K562 (cell line): ENCODE results near the gene PHC3. TPM values are rescaled to one million over a fixed set of nuclear protein-coding genes. Genes with fewer than 3 reads are reported as not detected.

Experiments used
- ATAC-seq: fragments of 200-7000 bp; cut with Tn5 transposase; 3 replicates; pipeline ENCODE4 v1.9.1; 2020; ENCODE audit warnings: moderate library complexity
- BruUV-seq: library from RNA; stranded (reverse); fragments of 400-500 nt; replicated peaks from 2 replicates; lab custom pipeline; 2021; lab: Mats Ljungman, UMichigan
- CTCF ChIA-PET: fragments of 300-600 bp; formaldehyde crosslinking; extraction: SDS; loops from one replicate; lab custom pipeline; 2021; ENCODE audit warnings: low intra/inter-chr PET ratio; lab: Yijun Ruan, JAX
- POLR2A ChIA-PET: fragments of 300-600, 350-650 bp; sonication (Branson Sonifier 250); formaldehyde crosslinking; extraction: SDS; loops from one replicate; lab custom pipeline; 2021; ENCODE audit warnings: antibody characterized with exemption, inconsistent platforms; lab: Yijun Ruan, JAX
- DNase-seq, 4 experiments: peaks; one replicate each; pipeline versions ENCODE4 v3.0.0 to v3.0.0-alpha.2; 2011 to 2018; ENCODE audit warnings: low spot score in 3 of 4, mixed read lengths in 3 of 4; ENCODE audit errors: extremely low read depth in 1 of 4
- FAIRE-seq: peaks from 2 replicates; lab custom pipeline; 2011; peaks lifted over from hg19 to GRCh38; lab: Jason Lieb, UNC
- H2AFZ ChIP-seq: 2 replicates; pipeline ENCODE4 v1.6.0; 2011; ENCODE audit warnings: low read depth, low read length, control low read depth, inconsistent platforms
- H3K27ac ChIP-seq: fragments of 200-600 bp; 3 replicates; pipeline ENCODE4 v1.8.0; 2011; ENCODE audit warnings: low read depth, mild to moderate bottlenecking, control low read depth, inconsistent platforms, low read length, moderate library complexity, mixed read lengths; ENCODE audit errors: extremely low read depth
- H3K27me3 ChIP-seq, 2 experiments: fragments of 300-600 bp in 1 of 2; 2 replicates in 1 of 2; 3 replicates in 1 of 2; pipeline versions ENCODE4 v1.6.0 to v1.8.0; 2011; ENCODE audit warnings: inconsistent platforms in 2 of 2, low read length in 2 of 2, mild to moderate bottlenecking in 1 of 2, mixed read lengths in 1 of 2, moderate library complexity in 1 of 2; ENCODE audit not compliant: control insufficient read depth in 2 of 2, insufficient read depth in 2 of 2
- H3K36me3 ChIP-seq: fragments of 300-600 bp; 3 replicates; pipeline ENCODE4 v1.8.0; 2011; ENCODE audit warnings: mild to moderate bottlenecking, low read length, inconsistent platforms; ENCODE audit not compliant: control insufficient read depth, insufficient read depth
- H3K4me1 ChIP-seq, 2 experiments: fragments of 200-600 bp in 1 of 2; replicated peaks in 1 of 2; 2 replicates in 1 of 2; 3 replicates in 1 of 2; pipeline versions ENCODE4 v1.5.1 to v1.8.0; 2011; ENCODE audit warnings: inconsistent platforms in 2 of 2, low read length in 2 of 2, mild to moderate bottlenecking in 1 of 2, mixed read lengths in 1 of 2, moderate library complexity in 1 of 2; ENCODE audit not compliant: control insufficient read depth in 2 of 2, insufficient read depth in 2 of 2
- H3K4me2 ChIP-seq: 2 replicates; pipeline ENCODE4 v1.6.1; 2011; ENCODE audit warnings: low read length, control low read depth, inconsistent platforms, mixed read lengths; ENCODE audit not compliant: insufficient read depth
- H3K4me3 ChIP-seq: fragments of 200-600 bp; sonication (generic), shearing (Covaris generic); 2 replicates; pipeline ENCODE4 v1.5.1; 2016; ENCODE audit warnings: control low read depth, inconsistent platforms
- H3K79me2 ChIP-seq: fragments of 200-600 bp; 3 replicates; pipeline ENCODE4 v1.8.0; 2011; ENCODE audit warnings: low read length, inconsistent platforms; ENCODE audit not compliant: control insufficient read depth, insufficient read depth
- H3K9ac ChIP-seq, 2 experiments: 2 replicates each; pipeline versions ENCODE4 v1.6.0 to v1.6.1; 2011; ENCODE audit warnings: low read depth in 2 of 2, low read length in 2 of 2, control low read depth in 1 of 2, inconsistent platforms in 1 of 2, mild to moderate bottlenecking in 1 of 2, mixed read lengths in 1 of 2; ENCODE audit not compliant: insufficient read depth in 1 of 2
- H3K9me1 ChIP-seq: one replicate; pipeline ENCODE4 v1.6.0; 2011; ENCODE audit warnings: inconsistent platforms, mild to moderate bottlenecking, low read length, moderate library complexity; ENCODE audit not compliant: control insufficient read depth, insufficient read depth
- H3K9me3 ChIP-seq: replicated peaks from 2 replicates; pipeline ENCODE4 v1.5.1; 2011; ENCODE audit warnings: low read depth, low read length, inconsistent platforms; ENCODE audit not compliant: control insufficient read depth, insufficient read depth
- H4K20me1 ChIP-seq: replicated peaks from 2 replicates; pipeline ENCODE4 v1.6.1; 2011; ENCODE audit warnings: low read length, inconsistent platforms, mixed read lengths; ENCODE audit not compliant: control insufficient read depth, insufficient read depth
- CEBPG ChIP-seq, 3 experiments: fragments of 200-800 bp in 1 of 3; sonication (Bioruptor generic) in 1 of 3; sonication (generic) in 1 of 3; formaldehyde crosslinking in 1 of 3; IDR thresholded peaks in 2 of 3; conservative IDR thresholded peaks in 1 of 3; 2 replicates each; pipeline versions ENCODE4 v1.6.1 to v1.8.0; 2016 to 2022; ENCODE audit warnings: missing compliant biosample characterization in 2 of 3, missing genetic modification characterization in 2 of 3, mild to moderate bottlenecking in 1 of 3, missing genetic modification reagents in 1 of 3
- COPS2 ChIP-seq: fragments of 450-650 bp; conservative IDR thresholded peaks from 2 replicates; pipeline ENCODE4 v1.6.1; 2016; ENCODE audit warnings: mild to moderate bottlenecking, moderate library complexity
- FOSL1 ChIP-seq: fragments of 200-800 bp; sonication (Bioruptor generic); conservative IDR thresholded peaks from 2 replicates; pipeline ENCODE4 v1.6.1; 2016; ENCODE audit warnings: missing genetic modification characterization, missing compliant biosample characterization
- MITF ChIP-seq: IDR thresholded peaks from 2 replicates; pipeline ENCODE4 v1.6.1; 2014; ENCODE audit warnings: antibody characterized with exemption
- NUFIP1 ChIP-seq: fragments of 450-650 bp; IDR thresholded peaks from 2 replicates; pipeline ENCODE4 v1.6.1; 2018; ENCODE audit not compliant: partially characterized antibody
- RBM34 ChIP-seq: fragments of 200-400 bp; formaldehyde crosslinking; IDR thresholded peaks from 2 replicates; pipeline ENCODE4 v1.6.1; 2018; ENCODE audit warnings: low read length, borderline replicate concordance; ENCODE audit not compliant: insufficient read depth
- RCOR1 ChIP-seq, 2 experiments: IDR thresholded peaks; 2 replicates each; pipeline ENCODE4 v1.6.1; 2012; ENCODE audit warnings: low read depth in 2 of 2, low read length in 2 of 2, borderline replicate concordance in 1 of 2, improper control_type of control experiment in 1 of 2
- SMARCA5 ChIP-seq: fragments of 450-650 bp; IDR thresholded peaks from 2 replicates; pipeline ENCODE4 v1.6.1; 2016
- SOX6 ChIP-seq: fragments of 450-650 bp; IDR thresholded peaks from 2 replicates; pipeline ENCODE4 v1.6.1; 2014; ENCODE audit warnings: mild to moderate bottlenecking
- SP2 ChIP-seq: IDR thresholded peaks from 2 replicates; pipeline ENCODE4 v1.6.1; 2011; ENCODE audit warnings: mild to moderate bottlenecking, low read depth, low read length, moderate library complexity; ENCODE audit not compliant: poor library complexity, severe bottlenecking; ENCODE audit errors: extremely low read depth
- TRIM25 ChIP-seq: fragments of 450-650 bp; IDR thresholded peaks from 2 replicates; pipeline ENCODE4 v1.7.0; 2016; ENCODE audit warnings: borderline replicate concordance
- ZBTB49 ChIP-seq: sonication (generic); formaldehyde crosslinking; IDR thresholded peaks from 2 replicates; pipeline ENCODE4 v1.8.0; 2022; ENCODE audit warnings: missing genetic modification reagents, mild to moderate bottlenecking, borderline replicate concordance
- ZNF75A ChIP-seq: fragments of 450-650 bp; formaldehyde crosslinking; IDR thresholded peaks from 2 replicates; pipeline ENCODE4 v1.4.0; 2020; ENCODE audit warnings: mild to moderate bottlenecking
- WGBS: fragments of 100-300 bp; shearing (Covaris generic); methylation state at CpG from one replicate; pipeline ENCODE4 v1.1.6; 2016; ENCODE audit warnings: low coverage, mixed read lengths; ENCODE audit not compliant: insufficient coverage; ENCODE audit errors: missing lambda C conversion rate; 5-methylcytosine and 5-hydroxymethylcytosine counted together
- in situ Hi-C: fragments of 300-500 bp; cut with MboI; formaldehyde crosslinking; loops from 4 replicates; pipeline ENCODE4 v1.15.0; 2018; ENCODE audit warnings: inconsistent platforms, mixed read lengths
- intact Hi-C: fragments of 100-400 bp; cut with micrococcal nuclease; formaldehyde crosslinking; loops from 2 replicates; pipeline ENCODE4 v1.14.2; 2022
- polyA plus RNA-seq, 8 experiments: library from polyadenylated mRNA; depleted of rRNA in 4 of 8; stranded (reverse) in 5 of 8; unstranded in 3 of 8; fragments of >200 nt; fragmentation: Nextera tagmentation in 2 of 8; fragmentation: Illumina TruSeq in 1 of 8; extraction: Ambion mirVana in 2 of 8; extraction: Trizol in 1 of 8; gene quantifications; 2 replicates each; pipeline versions ENCODE4 v1.2.1 to v1.2.3, GENCODE V29; 2011 to 2014; ENCODE audit warnings: inconsistent platforms in 1 of 8, missing spikeins in 1 of 8
- total RNA-seq, 7 experiments: library from RNA; depleted of rRNA in 6 of 7; stranded (reverse); fragments of >200 nt in 6 of 7; fragmentation: Illumina TruSeq in 2 of 7; extraction: Trizol in 2 of 7; gene quantifications; 2 replicates each; pipeline versions ENCODE4 v1.2.1 to v1.2.3, GENCODE V29; 2011 to 2021; ENCODE audit warnings: low replicate concordance in 1 of 7
- TF ChIP-seq, protein P1 (sequence below): IDR thresholded peaks from 2 replicates; pipeline ENCODE4 v1.6.1; 2012; ENCODE audit warnings: low read depth, low read length, improper control_type of control experiment, borderline replicate concordance

PHC3 gene
- total and polyA plus RNA-seq, 9 of the 15 experiments (the other 6 are each of a cell fraction or from before 2014, with no cell fraction given): 3.1 to 21.6 (median 10.5) TPM

- CTCF ChIA-PET: interaction anchor here (0.6 kb wide), 1 partner anchor 82 kb away, joined by 4 read pairs; no protein-coding TSS in a partner anchor
- no peaks in the 10 kb centered on the region for H3K36me3 ChIP-seq
- intact Hi-C loops: no loop called here
- no peaks in the 10 kb centered on the region for H3K27me3 ChIP-seq
- in situ Hi-C loops: no loop called here
- no peak overlapping the region for H3K27ac ChIP-seq
- POLR2A ChIA-PET: no interaction called here
- no peak overlapping the region for H3K4me3 ChIP-seq
- no peak overlapping the region for H3K9ac ChIP-seq
- 12% methylated on average over 5 of the region's 10 CpGs for WGBS
- no peak overlapping the region for H2AFZ ChIP-seq
- no TSS peak for BruUV-seq
- H3K79me2 ChIP-seq: no peaks in the 10 kb centered on the region
- no peaks in the 10 kb centered on the region; a peak in 1 of 5 replicates for H3K4me1 ChIP-seq
- H3K9me1 ChIP-seq: no peaks in the 10 kb centered on the region
- FAIRE-seq (no peak), DNase-seq (no peak), ATAC-seq (no peak)
- no peaks in the 10 kb centered on the region; the same call in 1 of the 2 replicates for H3K9me3 ChIP-seq
- no peaks in the 10 kb centered on the region for H4K20me1 ChIP-seq
- H3K4me2 ChIP-seq: no peak overlapping the region
- TF ChIP-seq, protein P1, sequence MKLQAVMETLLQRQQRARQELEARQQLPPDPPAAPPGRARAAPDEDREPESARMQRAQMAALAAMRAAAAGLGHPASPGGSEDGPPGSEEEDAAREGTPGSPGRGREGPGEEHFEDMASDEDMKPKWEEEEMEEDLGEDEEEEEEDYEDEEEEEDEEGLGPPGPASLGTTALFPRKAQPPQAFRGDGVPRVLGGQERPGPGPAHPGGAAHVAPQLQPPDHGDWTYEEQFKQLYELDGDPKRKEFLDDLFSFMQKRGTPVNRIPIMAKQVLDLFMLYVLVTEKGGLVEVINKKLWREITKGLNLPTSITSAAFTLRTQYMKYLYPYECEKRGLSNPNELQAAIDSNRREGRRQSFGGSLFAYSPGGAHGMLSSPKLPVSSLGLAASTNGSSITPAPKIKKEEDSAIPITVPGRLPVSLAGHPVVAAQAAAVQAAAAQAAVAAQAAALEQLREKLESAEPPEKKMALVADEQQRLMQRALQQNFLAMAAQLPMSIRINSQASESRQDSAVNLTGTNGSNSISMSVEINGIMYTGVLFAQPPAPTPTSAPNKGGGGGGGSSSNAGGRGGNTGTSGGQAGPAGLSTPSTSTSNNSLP: no peak
- no peak for TF ChIP-seq ZBTB49 (CRISPR knock-in tag)
- TF ChIP-seq RCOR1 (IDR thresholded peaks at IDR 0.05; ENCODE audit: borderline replicate concordance in 1 of 2, low read depth in 2 of 2, low read length in 2 of 2): no peak
- no peak for TF ChIP-seq COPS2
- no peak for TF ChIP-seq SOX6
- no peak for TF ChIP-seq CEBPG (CRISPR knock-in tag; IDR thresholded peaks at IDR 0.05)
- no peak for TF ChIP-seq CEBPG (tag; conservative IDR thresholded peaks at IDR 0.05 in 1 of 2, IDR thresholded peaks at IDR 0.05 in 1 of 2)
- TF ChIP-seq FOSL1 (tag): no peak
- TF ChIP-seq NUFIP1: no peak
- TF ChIP-seq ZNF75A (CRISPR knock-in tag): no peak
- no peak for TF ChIP-seq SP2
- no peak for TF ChIP-seq RBM34
- TF ChIP-seq MITF: no peak
- no peak for TF ChIP-seq TRIM25
- TF ChIP-seq SMARCA5: no peak
These were observed 23.0 kb upstream of the PHC3 start for GRCh38 chr3:170204509-170204908.
